Tibial artery (tissue), 4 donors: Measurements from ENCODE around the gene COL27A1.

Experiments
- DNase-seq, 2 donors: peaks; one replicate each; pipeline ENCODE4 v3.0.0-alpha.2; 2019
- H3K27ac ChIP-seq, 2 donors: fragments of 200-600 bp; sonication (generic) in 1 of 2; 1 replicate in 1 of 2; 2 replicates in 1 of 2; pipeline ENCODE4 v1.5.1; 2018 to 2019; ENCODE audit warnings: mild to moderate bottlenecking in 1 of 2
- H3K27me3 ChIP-seq, 2 donors: fragments of 200-600 bp; sonication (generic) in 1 of 2; one replicate each; pipeline versions ENCODE4 v1.5.1 to v1.6.0; 2016 to 2019
- H3K36me3 ChIP-seq, 3 donors: fragments of 200-600 bp; sonication (generic) in 2 of 3; one replicate each; pipeline ENCODE4 v1.5.1; 2016 to 2019; ENCODE audit warnings: mild to moderate bottlenecking in 2 of 3
- H3K4me1 ChIP-seq, 4 donors: fragments of 200-600 bp; sonication (generic) in 2 of 4; 1 replicate in 3 of 4; 2 replicates in 1 of 4; pipeline ENCODE4 v1.5.1; 2016 to 2019
- H3K4me3 ChIP-seq, 2 donors: fragments of 200-600 bp; sonication (generic) in 1 of 2; 1 replicate in 1 of 2; 2 replicates in 1 of 2; pipeline ENCODE4 v1.5.1; 2018 to 2019; ENCODE audit warnings: mild to moderate bottlenecking in 2 of 2
- H3K9me3 ChIP-seq, 3 donors: fragments of 200-600 bp; sonication (generic) in 1 of 3; one replicate each; pipeline ENCODE4 v1.5.1; 2016 to 2019
- intact Hi-C: fragments of 100-400 bp; cut with DNase I; formaldehyde crosslinking; loops from one replicate; pipeline ENCODE4 v1.15.0; 2023; ENCODE audit warnings: low total_unique reads
- TF ChIP-seq, protein P1 (sequence below), 2 experiments: fragments of 200-600 bp in 1 of 2; fragments of 450-650 bp in 1 of 2; IDR thresholded peaks; one replicate each; pipeline ENCODE4 v1.5.1; 2017 to 2019; ENCODE audit warnings: antibody characterized with exemption in 2 of 2, mild to moderate bottlenecking in 1 of 2, moderate library complexity in 1 of 2

The COL27A1 gene

DNA sequence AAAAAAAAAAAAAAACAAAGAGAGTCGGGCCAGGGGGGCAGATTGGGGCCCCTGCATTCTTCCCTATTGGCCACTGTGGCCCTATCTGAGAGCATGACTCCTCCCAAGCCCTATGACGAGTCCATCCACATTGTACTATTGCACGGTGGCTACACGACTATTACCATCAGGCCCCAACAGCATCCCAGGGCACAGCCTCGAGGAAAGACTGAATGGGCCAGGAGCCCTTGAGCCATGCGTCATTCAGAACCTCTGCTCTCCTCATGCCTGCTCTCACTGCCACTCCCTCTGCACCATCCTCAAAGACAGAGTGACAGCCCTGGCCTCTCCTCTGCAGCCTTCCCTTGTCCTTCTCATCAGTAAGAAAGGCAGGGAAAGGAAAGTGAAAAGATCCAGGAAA, 147.4 kb downstream of the COL27A1 start:
- peaks cover 0 to 16% (median 0%) of the 10 kb centered on the region in 3 donors for H3K36me3 ChIP-seq
- intact Hi-C loops, result no loop called here

DNA sequence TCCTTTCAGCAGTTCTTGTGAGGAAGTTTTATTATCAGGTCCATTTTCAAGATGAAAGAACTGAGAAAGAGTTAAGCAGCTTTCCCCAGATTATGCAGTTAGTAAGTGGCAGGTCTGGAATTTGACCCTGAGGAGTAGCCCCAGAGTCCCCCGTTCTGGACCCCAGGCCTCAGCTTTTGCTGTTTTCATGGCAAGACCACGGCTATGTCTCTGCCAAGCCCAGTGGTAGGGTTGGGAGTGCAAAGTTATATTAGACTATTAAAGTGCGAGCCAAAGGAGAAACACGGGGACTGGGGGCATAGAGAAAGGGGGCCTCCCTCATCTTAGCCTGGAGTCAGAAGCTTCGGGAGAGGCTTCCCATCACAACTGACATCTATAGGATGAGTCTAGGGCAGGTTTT, 148.2 kb downstream of the COL27A1 start:
- no peaks in the 10 kb centered on the region for H3K27me3 ChIP-seq
- H3K36me3 ChIP-seq, result peaks cover 0 to 19% (median 0%) of the 10 kb centered on the region in 3 donors
- DNase-seq, result no peak

More for the DNA sequence above, 147.4 kb downstream of the COL27A1 start:
- H3K27ac ChIP-seq, result no peak overlapping the region
- H3K27me3 ChIP-seq, result no peaks in the 10 kb centered on the region
- H3K9me3 ChIP-seq, result no peaks in the 10 kb centered on the region
- peaks cover 0 to 6% (median 0%) of the 10 kb centered on the region in 4 donors for H3K4me1 ChIP-seq
- no peak overlapping the region for H3K4me3 ChIP-seq
- TF ChIP-seq, protein P1, sequence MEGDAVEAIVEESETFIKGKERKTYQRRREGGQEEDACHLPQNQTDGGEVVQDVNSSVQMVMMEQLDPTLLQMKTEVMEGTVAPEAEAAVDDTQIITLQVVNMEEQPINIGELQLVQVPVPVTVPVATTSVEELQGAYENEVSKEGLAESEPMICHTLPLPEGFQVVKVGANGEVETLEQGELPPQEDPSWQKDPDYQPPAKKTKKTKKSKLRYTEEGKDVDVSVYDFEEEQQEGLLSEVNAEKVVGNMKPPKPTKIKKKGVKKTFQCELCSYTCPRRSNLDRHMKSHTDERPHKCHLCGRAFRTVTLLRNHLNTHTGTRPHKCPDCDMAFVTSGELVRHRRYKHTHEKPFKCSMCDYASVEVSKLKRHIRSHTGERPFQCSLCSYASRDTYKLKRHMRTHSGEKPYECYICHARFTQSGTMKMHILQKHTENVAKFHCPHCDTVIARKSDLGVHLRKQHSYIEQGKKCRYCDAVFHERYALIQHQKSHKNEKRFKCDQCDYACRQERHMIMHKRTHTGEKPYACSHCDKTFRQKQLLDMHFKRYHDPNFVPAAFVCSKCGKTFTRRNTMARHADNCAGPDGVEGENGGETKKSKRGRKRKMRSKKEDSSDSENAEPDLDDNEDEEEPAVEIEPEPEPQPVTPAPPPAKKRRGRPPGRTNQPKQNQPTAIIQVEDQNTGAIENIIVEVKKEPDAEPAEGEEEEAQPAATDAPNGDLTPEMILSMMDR (IDR thresholded peaks at IDR 0.05), result no peak
- peak in 1 of 2 donors; percentile 34 for DNase-seq

DNA sequence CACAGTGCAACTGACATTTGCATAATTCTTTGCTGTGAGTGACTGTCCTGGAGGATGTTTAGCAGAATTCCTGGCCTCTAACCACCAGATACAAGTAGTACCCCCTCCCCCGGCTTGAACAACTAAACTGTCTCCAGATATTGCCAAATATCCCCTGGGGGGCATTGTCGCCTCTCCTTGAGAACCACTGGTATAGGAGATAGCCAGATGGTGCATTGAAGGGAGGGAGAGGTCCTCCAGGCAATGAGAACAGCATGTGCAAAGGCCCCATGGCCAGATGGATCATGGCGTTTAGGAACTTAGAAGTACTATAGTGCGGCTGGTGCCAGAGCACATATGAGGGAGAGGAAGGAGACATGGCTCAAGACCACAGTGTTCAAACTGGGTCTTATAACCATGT, 148.6 kb downstream of the COL27A1 start:
- Histone ChIP-seq H3K36me3 (peaks cover 0 to 23% (median 0%) of the 10 kb centered on the region in 3 donors), H3K9me3 (no peaks in the 10 kb centered on the region), H3K4me3 (no peak overlapping the region), H3K27me3 (no peaks in the 10 kb centered on the region), H3K4me1 (peaks cover 0 to 6% (median 0%) of the 10 kb centered on the region in 4 donors), H3K27ac (no peak overlapping the region)
- DNase-seq, result no peak
- TF ChIP-seq, protein P1 (IDR thresholded peaks at IDR 0.05), result no peak
- intact Hi-C loops, result no loop called here

More for the DNA sequence above, 148.2 kb downstream of the COL27A1 start:
- intact Hi-C loops, result no loop called here
- no peak overlapping the region for H3K4me3 ChIP-seq
- H3K9me3 ChIP-seq, result no peaks in the 10 kb centered on the region
- no peak overlapping the region for H3K27ac ChIP-seq
- TF ChIP-seq, protein P1 (IDR thresholded peaks at IDR 0.05), result no peak
- peaks cover 0 to 6% (median 0%) of the 10 kb centered on the region in 4 donors for H3K4me1 ChIP-seq

DNA sequence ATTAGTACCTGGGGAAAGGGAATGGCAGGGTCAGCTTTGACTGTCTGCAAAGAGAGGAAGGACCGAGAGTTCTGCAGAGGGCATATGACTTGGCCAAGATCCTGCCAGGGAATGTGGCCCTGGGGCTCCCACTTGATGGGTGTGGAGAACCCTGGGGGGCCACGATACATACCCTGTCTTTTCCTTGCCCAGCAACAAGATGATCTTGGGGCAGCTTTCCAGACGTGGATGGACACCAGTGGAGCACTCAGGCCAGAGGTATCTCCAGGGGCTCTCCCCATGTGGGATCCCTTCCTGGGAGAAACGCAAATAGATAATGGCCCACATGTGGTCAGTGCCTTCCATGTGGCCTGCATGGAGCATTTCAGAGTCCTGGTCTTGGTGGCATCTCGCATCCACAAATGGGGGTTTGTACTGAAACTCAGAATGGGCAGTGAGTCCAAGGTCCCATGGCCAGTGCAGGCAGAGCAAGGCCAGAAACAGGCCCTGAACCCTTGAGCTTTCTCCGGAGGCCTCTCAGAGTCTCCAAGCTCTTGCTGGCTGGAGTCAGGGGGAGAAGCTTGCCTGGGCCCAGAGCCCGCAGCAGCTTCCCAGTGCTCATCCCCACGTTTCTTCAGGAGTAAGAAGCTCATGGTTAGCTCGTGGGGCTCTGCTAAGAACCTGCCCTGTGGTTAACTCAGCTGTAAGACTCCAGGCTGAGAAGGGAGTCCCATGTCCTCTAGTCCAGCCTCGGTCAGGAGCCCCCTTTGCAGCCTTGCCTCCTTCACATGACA, 149.3 kb downstream of the COL27A1 start:
- H3K4me1 ChIP-seq, result peaks cover 0 to 6% (median 0%) of the 10 kb centered on the region in 4 donors
- no peak overlapping the region for H3K4me3 ChIP-seq
- no peak overlapping the region for H3K27ac ChIP-seq
- H3K27me3 ChIP-seq, result no peaks in the 10 kb centered on the region
- DNase-seq, result peak in 1 of 2 donors; percentile 56
- peaks cover 0 to 25% (median 0%) of the 10 kb centered on the region in 3 donors for H3K36me3 ChIP-seq
- TF ChIP-seq, protein P1 (IDR thresholded peaks at IDR 0.05), result no peak
- no peaks in the 10 kb centered on the region for H3K9me3 ChIP-seq
- intact Hi-C loops, result no loop called here

DNA sequence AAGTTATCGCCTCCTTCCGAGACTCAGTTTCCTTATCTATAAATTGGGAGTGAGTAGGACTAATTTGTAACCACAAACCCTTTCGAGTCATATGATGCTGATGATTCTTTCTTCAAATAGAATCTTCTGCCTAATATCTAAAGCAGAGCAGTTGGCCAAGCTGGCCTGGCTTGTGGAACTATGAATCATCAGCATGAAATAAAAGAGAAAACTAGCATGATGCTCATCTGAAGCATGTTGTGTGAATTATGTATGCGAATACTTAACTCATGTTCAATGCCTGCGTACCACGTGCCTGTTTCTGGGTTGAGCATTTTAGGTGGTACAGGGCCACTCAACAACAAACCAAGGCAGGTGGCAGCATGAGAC, 152.5 kb downstream of the COL27A1 start:
- H3K27ac ChIP-seq, result no peak overlapping the region
- peaks cover 0 to 6% (median 0%) of the 10 kb centered on the region in 4 donors for H3K4me1 ChIP-seq
- intact Hi-C loops, result no loop called here
- no peak overlapping the region for H3K4me3 ChIP-seq
- H3K27me3 ChIP-seq, result no peaks in the 10 kb centered on the region
- DNase-seq, result no peak
- TF ChIP-seq, protein P1 (IDR thresholded peaks at IDR 0.05), result no peak
- H3K36me3 ChIP-seq, result peaks cover 0 to 16% (median 0%) of the 10 kb centered on the region in 3 donors
- H3K9me3 ChIP-seq, result no peaks in the 10 kb centered on the region
